ENCODE measurements around the gene LPCAT1. TPM values are rescaled to one million over a fixed set of nuclear protein-coding genes. Genes with fewer than 3 reads are reported as not detected.

LPCAT1 gene
- total and polyA plus RNA-seq, 2 experiments from 2014 or later, result 78.0 to 255 TPM

DNA sequence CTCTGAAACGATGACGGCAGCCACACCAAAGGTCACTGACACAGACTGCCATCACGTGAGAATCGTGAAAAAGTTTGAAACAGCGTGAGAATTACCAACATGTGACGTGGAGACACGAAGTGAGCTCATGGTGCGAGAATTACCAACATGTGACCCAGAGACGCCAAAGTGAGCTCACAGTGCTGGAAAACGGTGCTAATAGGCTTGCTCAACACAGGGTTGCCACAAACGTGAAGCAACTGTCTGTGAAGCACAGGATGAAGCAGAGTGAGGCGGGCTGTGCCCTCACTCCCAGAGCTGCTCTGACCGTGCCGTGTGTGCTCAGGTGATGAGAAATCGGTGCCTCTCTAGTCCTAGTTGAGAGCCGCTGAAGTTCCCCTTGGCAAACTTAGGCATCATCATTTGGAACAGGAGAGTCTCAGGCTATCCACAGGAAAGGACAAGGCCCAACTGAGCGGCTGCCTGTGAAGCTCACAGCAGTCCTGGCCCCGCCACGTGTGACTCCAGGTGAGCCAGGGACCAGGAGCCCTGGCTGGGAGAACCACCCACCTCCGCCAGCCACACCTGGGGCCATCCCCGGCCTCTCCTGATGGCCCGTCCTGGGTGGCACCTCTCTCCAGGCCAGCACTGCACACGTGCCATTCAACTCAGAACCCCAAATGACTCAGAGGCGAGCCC is 48.8 kb downstream of the LPCAT1 start:
- Mint-ChIP-seq H3K4me3 (no peak overlapping the region), H3K4me1 (no peaks in the 10 kb centered on the region), H3K9me3 (no peaks in the 10 kb centered on the region; the same call in 1 of the 3 replicates), H3K36me3 (ENCODE audit: low read depth) (peaks cover 87% of the 10 kb centered on the region), H3K27me3 (ENCODE audit: insufficient read depth, low read depth, poor library complexity) (peaks cover 14% of the 10 kb centered on the region), H3K27ac (peak overlapping the region; percentile 59; the same call in 1 of the 2 replicates)
- Histone ChIP-seq H3F3A (replicated peaks; ENCODE audit: low read depth) (peaks cover 9% of the 10 kb centered on the region; the same call in 1 of the 2 replicates), H3K27me3 (ENCODE audit: insufficient read depth) (no peaks in the 10 kb centered on the region), H3K27ac (ENCODE audit: low read depth) (no peak overlapping the region), H3K4me2 (no peak overlapping the region), H3K4me1 (ENCODE audit: insufficient read depth) (no peaks in the 10 kb centered on the region), H3K4me3 (no peak overlapping the region), H3K36me3 (ENCODE audit: insufficient read depth) (peaks cover 28% of the 10 kb centered on the region), H3K79me2 (replicated peaks; ENCODE audit: insufficient read depth) (peaks cover 11% of the 10 kb centered on the region; the same call in 1 of the 2 replicates), H4K20me1 (replicated peaks; ENCODE audit: insufficient read depth) (peaks cover 9% of the 10 kb centered on the region; the same call in 1 of the 2 replicates), H2AFZ (no peak overlapping the region), H3K9me2 (ENCODE audit: insufficient read depth) (no peaks in the 10 kb centered on the region)
- TF ChIP-seq POLR2AphosphoS5 (IDR thresholded peaks at IDR 0.05; ENCODE audit: low read depth) (no peak), CREB1 (CRISPR knock-in tag; IDR thresholded peaks at IDR 0.05; ENCODE audit: low read depth) (no peak), EZH2phosphoT487 (IDR thresholded peaks at IDR 0.05; ENCODE audit: unreplicated experiment) (no peak), REST (IDR thresholded peaks at IDR 0.05; ENCODE audit: unreplicated experiment) (no peak), ZNF331 (CRISPR knock-in tag; IDR thresholded peaks at IDR 0.05; ENCODE audit: low read depth) (no peak), ZNF114 (CRISPR knock-in tag; IDR thresholded peaks at IDR 0.05) (no peak), EZH2 (IDR thresholded peaks at IDR 0.05; ENCODE audit: low read depth, unreplicated experiment) (no peak), JUNB (IDR thresholded peaks at IDR 0.05; ENCODE audit: unreplicated experiment) (no peak), STAT1 (IDR thresholded peaks at IDR 0.05; ENCODE audit: unreplicated experiment) (no peak), CTCF (conservative IDR thresholded peaks at IDR 0.05; ENCODE audit: low read depth in 2 of 2) (no peak), ZNF462 (CRISPR knock-in tag; IDR thresholded peaks at IDR 0.05) (no peak), NANOG (IDR thresholded peaks at IDR 0.05; ENCODE audit: borderline replicate concordance) (no peak)
- TF ChIP-seq, protein P1, sequence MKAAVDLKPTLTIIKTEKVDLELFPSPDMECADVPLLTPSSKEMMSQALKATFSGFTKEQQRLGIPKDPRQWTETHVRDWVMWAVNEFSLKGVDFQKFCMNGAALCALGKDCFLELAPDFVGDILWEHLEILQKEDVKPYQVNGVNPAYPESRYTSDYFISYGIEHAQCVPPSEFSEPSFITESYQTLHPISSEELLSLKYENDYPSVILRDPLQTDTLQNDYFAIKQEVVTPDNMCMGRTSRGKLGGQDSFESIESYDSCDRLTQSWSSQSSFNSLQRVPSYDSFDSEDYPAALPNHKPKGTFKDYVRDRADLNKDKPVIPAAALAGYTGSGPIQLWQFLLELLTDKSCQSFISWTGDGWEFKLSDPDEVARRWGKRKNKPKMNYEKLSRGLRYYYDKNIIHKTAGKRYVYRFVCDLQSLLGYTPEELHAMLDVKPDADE (IDR thresholded peaks at IDR 0.05), result no peak
- ATAC-seq (no peak), DNase-seq (ENCODE audit: low spot score) (no peak)

All from GM23338 (cell line).